ENCODE data around the gene RNF26. TPM values are rescaled to one million over a fixed set of nuclear protein-coding genes. Genes with fewer than 3 reads are reported as not detected.
A peak's percentile ranks its signal among the peaks of the same experiment; 100 is the strongest.

The RNF26 gene
- total RNA-seq, 1 experiment from 2014 or later, result 45.6 TPM

- TF ChIP-seq ELF1 (IDR thresholded peaks at IDR 0.05; ENCODE audit: borderline replicate concordance, low read depth) (no peak), YY1 (IDR thresholded peaks at IDR 0.05; ENCODE audit: extremely low read depth, insufficient replicate concordance, low read depth, low read length) (no peak)
Measured at GRCh38 chr11:119314726-119315125, 19.6 kb upstream of the RNF26 start (continued).

GRCh38 chr11:119315131-119316015 is 19.0 kb upstream of the RNF26 start:
- intact Hi-C loops (cut with micrococcal nuclease), result no loop called here
- DNase-seq (ENCODE audit: low read depth, low spot score), result no peak
- no peaks in the 10 kb centered on the region for H3K9me2 ChIP-seq (ENCODE audit: insufficient read depth)
- H3K9me3 ChIP-seq (ENCODE audit: control insufficient read depth in 1 of 2, insufficient read depth in 1 of 2, low read depth in 1 of 2, low read length in 2 of 2), result no peaks in the 10 kb centered on the region
- ChIA-PET POLR2A (no interaction called here), CTCF (interaction anchor here (1.4 kb wide), 1 partner anchor 23 kb away, joined by 4 read pairs; no protein-coding TSS in a partner anchor), RAD21 (ENCODE audit: low non-redundant PET in 1 of 2, low total read pairs in 2 of 2, uncharacterized antibody in 2 of 2, unreplicated experiment in 2 of 2) (no interaction called here)
- H3K4me3 ChIP-seq (replicated peaks in 1 of 2; ENCODE audit: low read depth in 1 of 2, low read length in 2 of 2), result peak overlapping the region; percentile 63 to 75
- H3K4me1 ChIP-seq (ENCODE audit: control insufficient read depth in 1 of 2, insufficient read depth in 2 of 2, low read length in 2 of 2), result peaks cover 16 to 37% of the 10 kb centered on the region in 2 experiments
- no peaks in the 10 kb centered on the region for H4K20me1 ChIP-seq (ENCODE audit: insufficient read depth)
- peaks cover 0 to 8% of the 10 kb centered on the region in 2 experiments; a peak in 3 of 4 replicates for H3K36me3 ChIP-seq (ENCODE audit: control insufficient read depth in 1 of 2, insufficient read depth in 2 of 2, low read length in 2 of 2)
- H3K4me2 ChIP-seq (ENCODE audit: low read length), result peak overlapping the region; percentile 99
- peak overlapping the region; percentile 66 for H3K27ac ChIP-seq (ENCODE audit: low read depth, low read length)
- peak overlapping the region; percentile 17 for H2AFZ ChIP-seq (ENCODE audit: low read depth, low read length, poor library complexity, severe bottlenecking)
- peak; percentile 74 for ATAC-seq
- H3K27me3 ChIP-seq (ENCODE audit: insufficient read depth, low read length), result no peaks in the 10 kb centered on the region
- H3K79me2 ChIP-seq (ENCODE audit: insufficient read depth, low read length), result no peaks in the 10 kb centered on the region; the same call in 1 of the 2 replicates
- H3K9ac ChIP-seq (ENCODE audit: low read length), result peak overlapping the region; percentile 71
- no TSS peak for BruUV-seq (replicated peaks)
- no peak for TF ChIP-seq POLR2A (IDR thresholded peaks at IDR 0.05; ENCODE audit: borderline replicate concordance, extremely low read depth, insufficient read depth, insufficient read length)
- no peak for TF ChIP-seq SP1 (IDR thresholded peaks at IDR 0.05; ENCODE audit: low read depth)
- no peak for TF ChIP-seq CBX3 (IDR thresholded peaks at IDR 0.05; ENCODE audit: low read depth)
- no peak for TF ChIP-seq RAD21 (IDR thresholded peaks at IDR 0.05; ENCODE audit: low read depth)
- peak; percentile 20 for TF ChIP-seq YY1 (IDR thresholded peaks at IDR 0.05; ENCODE audit: extremely low read depth, insufficient replicate concordance, low read depth, low read length)
- TF ChIP-seq TCF7L2 (IDR thresholded peaks at IDR 0.05; ENCODE audit: borderline replicate concordance, extremely low read depth, insufficient read depth, insufficient read length), result no peak
- TF ChIP-seq EZH2phosphoT487 (IDR thresholded peaks at IDR 0.05; ENCODE audit: borderline replicate concordance), result no peak
- no peak for TF ChIP-seq ATF3 (IDR thresholded peaks at IDR 0.05)
- TF ChIP-seq SRF (IDR thresholded peaks at IDR 0.05; ENCODE audit: low read depth), result no peak
- no peak for TF ChIP-seq FOSL1 (IDR thresholded peaks at IDR 0.05; ENCODE audit: low read depth)
- TF ChIP-seq, protein P1, sequence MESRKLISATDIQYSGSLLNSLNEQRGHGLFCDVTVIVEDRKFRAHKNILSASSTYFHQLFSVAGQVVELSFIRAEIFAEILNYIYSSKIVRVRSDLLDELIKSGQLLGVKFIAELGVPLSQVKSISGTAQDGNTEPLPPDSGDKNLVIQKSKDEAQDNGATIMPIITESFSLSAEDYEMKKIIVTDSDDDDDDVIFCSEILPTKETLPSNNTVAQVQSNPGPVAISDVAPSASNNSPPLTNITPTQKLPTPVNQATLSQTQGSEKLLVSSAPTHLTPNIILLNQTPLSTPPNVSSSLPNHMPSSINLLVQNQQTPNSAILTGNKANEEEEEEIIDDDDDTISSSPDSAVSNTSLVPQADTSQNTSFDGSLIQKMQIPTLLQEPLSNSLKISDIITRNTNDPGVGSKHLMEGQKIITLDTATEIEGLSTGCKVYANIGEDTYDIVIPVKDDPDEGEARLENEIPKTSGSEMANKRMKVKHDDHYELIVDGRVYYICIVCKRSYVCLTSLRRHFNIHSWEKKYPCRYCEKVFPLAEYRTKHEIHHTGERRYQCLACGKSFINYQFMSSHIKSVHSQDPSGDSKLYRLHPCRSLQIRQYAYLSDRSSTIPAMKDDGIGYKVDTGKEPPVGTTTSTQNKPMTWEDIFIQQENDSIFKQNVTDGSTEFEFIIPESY (IDR thresholded peaks at IDR 0.05; ENCODE audit: extremely low read depth, insufficient replicate concordance, low read length), result no peak
- no peak for TF ChIP-seq CEBPB (IDR thresholded peaks at IDR 0.05; ENCODE audit: low read depth)
- no peak for TF ChIP-seq ZNF274 (IDR thresholded peaks at IDR 0.05; ENCODE audit: low read depth, low read length)
- peak in 2 of 3 experiments; percentile 15 to 29; a peak in 2 of 6 replicates for TF ChIP-seq CTCF (IDR thresholded peaks at IDR 0.05 in 2 of 3, conservative IDR thresholded peaks at IDR 0.05 in 1 of 3; ENCODE audit: borderline replicate concordance in 1 of 3, insufficient read depth in 1 of 3, low read depth in 2 of 3, low read length in 2 of 3)
- no peak for TF ChIP-seq JUND (IDR thresholded peaks at IDR 0.05)
- TF ChIP-seq ZFX (IDR thresholded peaks at IDR 0.05), result no peak

Data from HCT116 (cell line).